Fibroblast of skin of right biceps (primary cell): ENCODE results near the gene IRGC.

Experiments
- DNase-seq: peaks from one replicate; pipeline ENCODE4 v3.0.0-alpha.2; 2013

Gene IRGC

GRCh38 chr19:43726736-43727592, 11.1 kb downstream of the IRGC start:
- no peak for DNase-seq

GRCh38 chr19:43727593-43727853, 11.6 kb downstream of the IRGC start:
- no peak for DNase-seq

GRCh38 chr19:43729919-43730318, 14.0 kb downstream of the IRGC start:
- DNase-seq = no peak

- no peak for DNase-seq
Measured at GRCh38 chr19:43731346-43731745, 15.5 kb downstream of the IRGC start.

GRCh38 chr19:43731846-43732245, 16.0 kb downstream of the IRGC start:
- DNase-seq = no peak

- DNase-seq = no peak
Measured at GRCh38 chr19:43735013-43735412, 19.1 kb downstream of the IRGC start.

GRCh38 chr19:43735957-43736356, 20.1 kb downstream of the IRGC start:
- DNase-seq = peak; percentile 37

GRCh38 chr19:43738780-43739211, 22.9 kb downstream of the IRGC start:
- DNase-seq = no peak

- no peak for DNase-seq
Measured at GRCh38 chr19:43739439-43740235, 23.8 kb downstream of the IRGC start.

GRCh38 chr19:43741075-43741825, 25.4 kb downstream of the IRGC start:
- DNase-seq = no peak

- DNase-seq = peak; percentile 84
Measured at GRCh38 chr19:43743059-43743458, 27.2 kb downstream of the IRGC start.

- DNase-seq = no peak
Measured at GRCh38 chr19:43747557-43748204, 31.8 kb downstream of the IRGC start.

GRCh38 chr19:43748205-43748594, 32.3 kb downstream of the IRGC start:
- DNase-seq = no peak

- DNase-seq = no peak
Measured at GRCh38 chr19:43748685-43749084, 32.8 kb downstream of the IRGC start.

GRCh38 chr19:43749152-43749551, 33.3 kb downstream of the IRGC start:
- DNase-seq = no peak

- no peak for DNase-seq
Measured at GRCh38 chr19:43749898-43750297, 34.0 kb downstream of the IRGC start.

- peak; percentile 54 for DNase-seq
Measured at GRCh38 chr19:43751466-43752220, 35.8 kb downstream of the IRGC start.

GRCh38 chr19:43752287-43752875, 36.5 kb downstream of the IRGC start:
- DNase-seq = no peak

- DNase-seq = no peak
Measured at GRCh38 chr19:43754253-43754502, 38.3 kb downstream of the IRGC start.

- DNase-seq = peak; percentile 98
Measured at GRCh38 chr19:43754503-43755255, 38.8 kb downstream of the IRGC start, which contains the start of gene SMG9. TSS of gene SMG9 (minus strand) at chr19:43754962. CDS start at chr19:43750741, 4,221 bp downstream.

GRCh38 chr19:43755256-43755801, 39.5 kb downstream of the IRGC start:
- DNase-seq = peak; percentile 81
